HG03575 (cell line): ENCODE data around the gene UBR2.
"Not testable (repeated sequence)": the region's sequence is repeated elsewhere in the genome, so short reads cannot be mapped to it uniquely, and the experiment has no call there.

ENCODE experiments used
- ATAC-seq: cut with Tn5 transposase; IDR thresholded peaks from one replicate; pipeline ENCODE4 v1.9.1; 2021; ENCODE audit not compliant: unreplicated experiment, insufficient number of reproducible peaks, low FRiP score; ENCODE audit errors: extremely low read depth

Gene UBR2

GRCh38 chr6:42551217-42551616 lies 12.6 kb upstream of the UBR2 start:
- ATAC-seq = no peak

- ATAC-seq = no peak
Measured at GRCh38 chr6:42552380-42552779, 11.4 kb upstream of the UBR2 start.

- ATAC-seq = no peak
Measured at GRCh38 chr6:42555477-42556457, 8.1 kb upstream of the UBR2 start.

GRCh38 chr6:42556462-42556861 lies 7.4 kb upstream of the UBR2 start:
- ATAC-seq = no peak

- not testable (repeated sequence) for ATAC-seq
Measured at GRCh38 chr6:42559276-42559675, 4.6 kb upstream of the UBR2 start.

GRCh38 chr6:42561986-42562385 lies 1.8 kb upstream of the UBR2 start:
- no peak for ATAC-seq

GRCh38 chr6:42562788-42563405 lies 932 bp upstream of the UBR2 start:
- ATAC-seq = no peak

GRCh38 chr6:42564506-42564825 lies 637 bp downstream of the UBR2 start:
- peak; percentile 10 for ATAC-seq

- no peak for ATAC-seq
Measured at GRCh38 chr6:42565823-42566613, 2.2 kb downstream of the UBR2 start.

GRCh38 chr6:42566614-42567208 lies 2.9 kb downstream of the UBR2 start:
- no peak for ATAC-seq

- not testable (repeated sequence) for ATAC-seq
Measured at GRCh38 chr6:42567237-42567636, 3.4 kb downstream of the UBR2 start.

- no peak for ATAC-seq
Measured at GRCh38 chr6:42569102-42570028, 5.5 kb downstream of the UBR2 start.

- ATAC-seq = no peak
Measured at GRCh38 chr6:42571611-42572342, 7.9 kb downstream of the UBR2 start.

- ATAC-seq = peak; percentile 52
Measured at GRCh38 chr6:42572523-42572922, 8.7 kb downstream of the UBR2 start.

GRCh38 chr6:42576538-42576937 lies 12.7 kb downstream of the UBR2 start:
- not testable (repeated sequence) for ATAC-seq

GRCh38 chr6:42598300-42598699 lies 34.5 kb downstream of the UBR2 start:
- no peak for ATAC-seq

- ATAC-seq = no peak
Measured at GRCh38 chr6:42599558-42599957, 35.7 kb downstream of the UBR2 start.

GRCh38 chr6:42604150-42604549 lies 40.3 kb downstream of the UBR2 start:
- no peak for ATAC-seq
